H1 (cell line): ENCODE data around the gene PRR5. TPM values are rescaled to one million over a fixed set of nuclear protein-coding genes. Genes with fewer than 3 reads are reported as not detected.
A peak's percentile ranks its signal among the peaks of the same experiment; 100 is the strongest.

ENCODE experiments used
- CTCF ChIA-PET: fragments of 300-600 bp; sonication (Branson Sonifier 250); formaldehyde crosslinking; loops from one replicate; lab custom pipeline; 2021; ENCODE audit not compliant: partially characterized antibody; lab: Charles Lee
- POLR2A ChIA-PET: fragments of 300-600 bp; sonication (Branson Sonifier 250); formaldehyde crosslinking; loops from one replicate; lab custom pipeline; 2021; ENCODE audit warnings: inconsistent platforms; ENCODE audit not compliant: partially characterized antibody; lab: Charles Lee
- DNase-seq, 2 experiments: peaks; one replicate each; pipeline versions ENCODE4 v3.0.0 to v3.0.0-alpha.2; 2010 to 2022; ENCODE audit warnings: low spot score in 2 of 2, low read depth in 1 of 2, mixed read lengths in 1 of 2
- FAIRE-seq: peaks from 2 replicates; lab custom pipeline; 2011; peaks lifted over from hg19 to GRCh38; lab: Jason Lieb, UNC
- H2AFZ ChIP-seq: 2 replicates; pipeline ENCODE4 v1.8.1; 2012; ENCODE audit warnings: low read length, inconsistent platforms
- H2AK5ac ChIP-seq: 2 replicates; pipeline ENCODE4 v1.6.1; 2013; ENCODE audit warnings: low read depth, low read length
- H2BK120ac ChIP-seq: replicated peaks from 2 replicates; pipeline ENCODE3; 2013; ENCODE audit warnings: low read depth, low read length, inconsistent platforms
- H2BK12ac ChIP-seq: 2 replicates; pipeline ENCODE4 v1.6.1; 2013; ENCODE audit warnings: low read depth, low read length
- H2BK15ac ChIP-seq: 2 replicates; pipeline ENCODE4 v1.6.1; 2013; ENCODE audit warnings: low read length
- H2BK20ac ChIP-seq: 2 replicates; pipeline ENCODE4 v1.6.1; 2013; ENCODE audit warnings: low read length
- H2BK5ac ChIP-seq: 2 replicates; pipeline ENCODE4 v1.6.1; 2013; ENCODE audit warnings: low read depth, low read length
- H3K14ac ChIP-seq: 2 replicates; pipeline ENCODE4 v1.6.1; 2013; ENCODE audit warnings: inconsistent platforms; ENCODE audit not compliant: insufficient read length
- H3K18ac ChIP-seq: 2 replicates; pipeline ENCODE4 v1.6.1; 2013; ENCODE audit warnings: low read length; ENCODE audit errors: extremely low read depth
- H3K23ac ChIP-seq: 2 replicates; pipeline ENCODE4 v1.6.1; 2013; ENCODE audit warnings: inconsistent platforms; ENCODE audit not compliant: insufficient read length
- H3K23me2 ChIP-seq: 2 replicates; pipeline ENCODE4 v1.6.1; 2013; ENCODE audit warnings: low read depth, low read length
- H3K27ac ChIP-seq: 2 replicates; pipeline ENCODE4 v1.6.1; 2011; ENCODE audit warnings: low read depth, low read length, inconsistent platforms
- H3K27me3 ChIP-seq, 4 experiments: replicated peaks in 1 of 4; 1 replicate in 1 of 4; 2 replicates in 3 of 4; pipeline versions ENCODE4 v1.6.1 to v1.8.1; 2011 to 2013; ENCODE audit warnings: low read length in 3 of 4, mild to moderate bottlenecking in 3 of 4, inconsistent platforms in 2 of 4, mixed read lengths in 2 of 4, moderate library complexity in 1 of 4; ENCODE audit not compliant: control insufficient read depth in 3 of 4, insufficient read depth in 3 of 4; ENCODE audit errors: extremely low read depth in 1 of 4
- H3K36me3 ChIP-seq, 4 experiments: 2 replicates each; pipeline versions ENCODE4 v1.6.1 to v1.8.1; 2011 to 2013; ENCODE audit warnings: mild to moderate bottlenecking in 4 of 4, low read length in 3 of 4, moderate library complexity in 2 of 4, control low read depth in 1 of 4, inconsistent platforms in 1 of 4; ENCODE audit not compliant: insufficient read depth in 4 of 4, control insufficient read depth in 2 of 4
- H3K4ac ChIP-seq: replicated peaks from 2 replicates; pipeline ENCODE3; 2013; ENCODE audit warnings: low read length, low read depth, mixed read lengths, inconsistent platforms; ENCODE audit not compliant: insufficient read length
- H3K4me1 ChIP-seq, 4 experiments: replicated peaks in 1 of 4; 1 replicate in 1 of 4; 2 replicates in 3 of 4; pipeline versions ENCODE4 v1.6.1 to v1.8.1; 2011 to 2013; ENCODE audit warnings: low read length in 3 of 4, inconsistent platforms in 2 of 4, mixed read lengths in 1 of 4; ENCODE audit not compliant: insufficient read depth in 4 of 4, control insufficient read depth in 3 of 4
- H3K4me2 ChIP-seq, 2 experiments: 2 replicates each; pipeline versions ENCODE4 v1.6.1 to v1.8.1; 2011 to 2013; ENCODE audit warnings: low read depth in 2 of 2, low read length in 2 of 2, control low read depth in 1 of 2, inconsistent platforms in 1 of 2, mild to moderate bottlenecking in 1 of 2; ENCODE audit not compliant: insufficient read depth in 1 of 2
- H3K4me3 ChIP-seq, 4 experiments: fragments of 200-600, 300-600 bp in 1 of 4; sonication (generic), shearing (Covaris generic), sonication (Bioruptor Twin) in 1 of 4; 2 replicates each; pipeline versions ENCODE4 v1.5.1 to v1.8.1; 2011 to 2016; ENCODE audit warnings: low read length in 4 of 4, low read depth in 3 of 4, control low read depth in 2 of 4, inconsistent platforms in 2 of 4, mild to moderate bottlenecking in 2 of 4, mixed read lengths in 1 of 4, moderate library complexity in 1 of 4; ENCODE audit not compliant: insufficient read depth in 2 of 4; ENCODE audit errors: extremely low read depth in 1 of 4
- H3K56ac ChIP-seq: replicated peaks from 2 replicates; pipeline ENCODE3; 2013; ENCODE audit warnings: low read depth, mild to moderate bottlenecking, mixed read lengths, low read length, inconsistent platforms; ENCODE audit not compliant: insufficient read length
- H3K79me1 ChIP-seq: 2 replicates; pipeline ENCODE4 v1.6.1; 2013; ENCODE audit warnings: low read depth, low read length, control low read depth
- H3K79me2 ChIP-seq, 2 experiments: 2 replicates each; pipeline versions ENCODE4 v1.6.1 to v1.8.1; 2012 to 2013; ENCODE audit warnings: low read length in 2 of 2, mild to moderate bottlenecking in 2 of 2, inconsistent platforms in 1 of 2; ENCODE audit not compliant: insufficient read depth in 2 of 2, control insufficient read depth in 1 of 2
- H3K9ac ChIP-seq, 4 experiments: replicated peaks in 1 of 4; 1 replicate in 1 of 4; 2 replicates in 3 of 4; pipeline versions ENCODE4 v1.6.1 to v1.8.1; 2011 to 2013; ENCODE audit warnings: low read depth in 3 of 4, low read length in 3 of 4, control low read depth in 2 of 4, mild to moderate bottlenecking in 2 of 4, moderate library complexity in 2 of 4, inconsistent platforms in 1 of 4; ENCODE audit errors: extremely low read depth in 1 of 4
- H3K9me3 ChIP-seq, 2 experiments: 2 replicates each; pipeline versions ENCODE4 v1.6.1 to v1.8.1; 2012 to 2013; ENCODE audit warnings: mild to moderate bottlenecking in 2 of 2, moderate library complexity in 2 of 2, control low read depth in 1 of 2, inconsistent platforms in 1 of 2, low read depth in 1 of 2, low read length in 1 of 2, mixed read lengths in 1 of 2; ENCODE audit not compliant: insufficient read depth in 2 of 2
- H4K20me1 ChIP-seq, 2 experiments: replicated peaks in 1 of 2; 2 replicates each; pipeline versions ENCODE3 to v1.8.1; 2011 to 2013; ENCODE audit warnings: inconsistent platforms in 2 of 2, low read length in 2 of 2, mild to moderate bottlenecking in 1 of 2; ENCODE audit not compliant: insufficient read depth in 2 of 2, control insufficient read depth in 1 of 2
- H4K5ac ChIP-seq: 2 replicates; pipeline ENCODE4 v1.6.1; 2013; ENCODE audit warnings: low read length, low read depth, mixed read lengths, inconsistent platforms; ENCODE audit not compliant: insufficient read length
- H4K8ac ChIP-seq: 2 replicates; pipeline ENCODE4 v1.8.0; 2013; ENCODE audit warnings: mild to moderate bottlenecking, moderate library complexity, low read length, inconsistent platforms; ENCODE audit not compliant: insufficient read depth; ENCODE audit errors: extremely low read depth
- H4K91ac ChIP-seq: replicated peaks from 2 replicates; pipeline ENCODE3; 2013; ENCODE audit warnings: low read length, mixed read lengths, inconsistent platforms; ENCODE audit not compliant: insufficient read length
- BACH1 ChIP-seq: IDR thresholded peaks from 2 replicates; pipeline ENCODE4 v1.6.1; 2012; ENCODE audit warnings: low read length, improper control_type of control experiment
- EP300 ChIP-seq, 2 experiments: IDR thresholded peaks; 1 replicate in 1 of 2; 2 replicates in 1 of 2; pipeline ENCODE4 v1.6.1; 2011 to 2012; ENCODE audit warnings: low read depth in 2 of 2, low read length in 2 of 2, mild to moderate bottlenecking in 2 of 2, borderline replicate concordance in 1 of 2, inconsistent platforms in 1 of 2, moderate library complexity in 1 of 2
- GTF2F1 ChIP-seq: IDR thresholded peaks from 2 replicates; pipeline ENCODE4 v1.6.1; 2012; ENCODE audit warnings: low read depth, low read length, improper control_type of control experiment, borderline replicate concordance
- KDM4A ChIP-seq: IDR thresholded peaks from one replicate; pipeline ENCODE4 v1.7.1; 2012; ENCODE audit warnings: low read depth, mild to moderate bottlenecking, moderate library complexity, low read length, inconsistent platforms; ENCODE audit not compliant: severe bottlenecking
- NANOG ChIP-seq: IDR thresholded peaks from 2 replicates; pipeline ENCODE4 v1.6.1; 2011; ENCODE audit warnings: low read length, low read depth, mild to moderate bottlenecking, inconsistent platforms; ENCODE audit not compliant: insufficient read depth, poor library complexity, severe bottlenecking
- RNF2 ChIP-seq: fragments of 200-900, 300-1000 bp; sonication (generic); IDR thresholded peaks from 2 replicates; pipeline ENCODE4 v1.7.1; 2016; ENCODE audit warnings: borderline replicate concordance, low read depth, mild to moderate bottlenecking, antibody characterized with exemption, low read length; ENCODE audit not compliant: poor library complexity, severe bottlenecking; ENCODE audit errors: missing control alignments
- SAP30 ChIP-seq: fragments of 300-600 bp; sonication (generic); IDR thresholded peaks from 2 replicates; pipeline ENCODE4 v1.7.1; 2012; ENCODE audit warnings: low read length, moderate library complexity, mild to moderate bottlenecking, inconsistent platforms; ENCODE audit not compliant: insufficient read depth, insufficient replicate concordance
- SRF ChIP-seq: IDR thresholded peaks from 2 replicates; pipeline ENCODE4 v1.6.1; 2011; ENCODE audit warnings: mild to moderate bottlenecking, low read depth, low read length, moderate library complexity
- WGBS, 2 experiments: shearing (Covaris generic) in 1 of 2; methylation state at CpG; one replicate each; pipeline versions ENCODE4 v1.1.6 to v1.1.7; 2013 to 2015; ENCODE audit warnings: low lambda C conversion rate in 2 of 2, mixed read lengths in 2 of 2, inconsistent platforms in 1 of 2, low coverage in 1 of 2, missing lambda C conversion rate in 1 of 2; ENCODE audit not compliant: insufficient replicate concordance in 2 of 2, insufficient coverage in 1 of 2, insufficient read length in 1 of 2; ENCODE audit errors: extremely low coverage in 1 of 2, missing lambda C conversion rate in 1 of 2; 5-methylcytosine and 5-hydroxymethylcytosine counted together
- polyA plus RNA-seq, 7 experiments: library from polyadenylated mRNA; depleted of rRNA in 3 of 7; stranded (reverse) in 5 of 7; unstranded in 2 of 7; fragments of >200 nt in 5 of 7; fragments of 200-250 nt in 2 of 7; gene quantifications; 1 replicate in 5 of 7; 2 replicates in 1 of 7; 4 replicates in 1 of 7; pipeline versions ENCODE4 v1.2.1 to v1.2.3, GENCODE V29; 2011 to 2013; ENCODE audit warnings: missing spikeins in 2 of 7, mixed read lengths in 2 of 7
- total RNA-seq: library from RNA; stranded (reverse); fragmentation: NEBNext Ultra II Directional; extraction: Animal tissue kit (Norgen Biotek cat#: 25700); gene quantifications from 2 replicates; pipeline ENCODE4 v1.2.1, GENCODE V29; 2021
- TF ChIP-seq, protein P1 (sequence below): IDR thresholded peaks from 2 replicates; pipeline ENCODE4 v1.6.1; 2012; ENCODE audit warnings: low read length, inconsistent platforms

PRR5 gene
- total and polyA plus RNA-seq, 2 of the 8 experiments (the other 6 are each of a cell fraction or from before 2014, with no cell fraction given): 16.5 to 25.7 TPM

DNA sequence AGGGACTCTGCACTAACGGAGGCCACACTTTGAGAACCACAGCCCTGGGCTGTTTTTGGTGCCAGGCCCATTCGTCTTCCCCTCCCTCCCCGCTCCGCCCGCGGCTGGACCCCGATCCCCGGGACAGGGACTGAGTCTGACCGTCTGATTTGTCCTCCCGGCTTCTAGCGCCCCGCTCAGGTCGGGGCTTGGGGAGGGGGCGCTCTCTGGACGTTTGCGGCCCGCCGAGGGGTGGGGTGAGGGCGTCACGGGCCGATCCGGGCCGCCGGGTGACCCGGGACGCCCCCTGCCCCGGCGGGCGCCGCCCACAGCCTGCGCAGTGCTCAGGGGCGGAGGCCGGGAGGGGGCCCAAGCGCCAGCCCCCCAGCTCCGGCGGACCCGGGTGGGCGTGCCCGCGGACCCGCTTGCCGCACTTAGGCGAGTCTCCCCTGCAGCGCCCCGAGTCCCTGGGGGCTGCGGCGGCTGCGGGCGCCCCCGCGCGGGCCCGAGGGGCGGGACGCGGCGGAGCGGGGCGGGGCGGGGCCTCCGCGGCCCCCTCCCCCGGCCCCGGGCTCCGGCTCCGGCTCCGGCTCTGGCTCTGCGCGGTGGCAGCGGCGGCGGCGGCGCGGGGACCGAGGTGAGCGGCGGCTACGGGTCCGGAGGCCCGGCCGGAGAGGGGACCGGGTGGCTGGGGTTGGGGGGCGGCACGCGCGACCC lies 33.7 kb upstream of the PRR5 start:
- peak overlapping the region; percentile 68 to 69 for H3K4me2 ChIP-seq
- peaks cover 0 to 16% (median 10%) of the 10 kb centered on the region in 4 experiments; a peak in 6 of 7 replicates for H3K27me3 ChIP-seq
- no peak for FAIRE-seq
- H4K8ac ChIP-seq: no peak overlapping the region
- peak overlapping the region; percentile 38 to 64 (median 48) for H3K4me3 ChIP-seq
- H4K5ac ChIP-seq: no peak overlapping the region
- no peaks in the 10 kb centered on the region for H3K9me3 ChIP-seq
- CTCF ChIA-PET: interaction anchor here (0.6 to 2.1 kb wide), 2 partner anchors 16 to 123 kb away, joined by 3 to 10 read pairs; no protein-coding TSS in a partner anchor
- H2AFZ ChIP-seq: no peak overlapping the region
- no peak overlapping the region for H3K18ac ChIP-seq
- no peak overlapping the region for H4K91ac ChIP-seq
- no peaks in the 10 kb centered on the region for H3K36me3 ChIP-seq
- no peaks in the 10 kb centered on the region for H3K79me1 ChIP-seq
- no peaks in the 10 kb centered on the region for H3K79me2 ChIP-seq
- H2BK120ac ChIP-seq: no peak overlapping the region
- H2BK5ac ChIP-seq: no peak overlapping the region
- DNase-seq: peak in 1 of 2 experiments; percentile 80
- H3K23ac ChIP-seq: no peak overlapping the region
- no peak overlapping the region for H3K14ac ChIP-seq
- H3K23me2 ChIP-seq: peaks cover 5% of the 10 kb centered on the region; the same call in 1 of the 2 replicates
- WGBS, 2 experiments: 3% methylated on average over 13 of the region's 87 CpGs; no CpG with 5 or more reads in 1 of the 2 experiments
- no peak overlapping the region for H3K56ac ChIP-seq
- no peak overlapping the region for H2AK5ac ChIP-seq
- H2BK20ac ChIP-seq: no peak overlapping the region
- H3K4ac ChIP-seq: no peak overlapping the region
- H3K4me1 ChIP-seq: peaks cover 0 to 5% (median 1%) of the 10 kb centered on the region in 4 experiments; a peak in 4 of 7 replicates
- H3K27ac ChIP-seq: no peak overlapping the region
- peaks cover 0 to 4% of the 10 kb centered on the region in 2 experiments for H4K20me1 ChIP-seq
- H2BK12ac ChIP-seq: no peak overlapping the region
- H3K9ac ChIP-seq: no peak overlapping the region; a peak in 1 of 7 replicates
- POLR2A ChIA-PET: no interaction called here
- no peak overlapping the region for H2BK15ac ChIP-seq
- 0 out of 3 replicates have a peak, but pooled peaks of 1 of the 2 experiments have one; percentile 11 for TF ChIP-seq EP300 (IDR thresholded peaks at IDR 0.05; ENCODE audit: borderline replicate concordance in 1 of 2, low read depth in 2 of 2, low read length in 2 of 2)
- TF ChIP-seq NANOG: no peak
- no peak for TF ChIP-seq BACH1
- TF ChIP-seq GTF2F1: no peak
- TF ChIP-seq SRF: no peak
- no peak for TF ChIP-seq SAP30
- TF ChIP-seq, protein P1, sequence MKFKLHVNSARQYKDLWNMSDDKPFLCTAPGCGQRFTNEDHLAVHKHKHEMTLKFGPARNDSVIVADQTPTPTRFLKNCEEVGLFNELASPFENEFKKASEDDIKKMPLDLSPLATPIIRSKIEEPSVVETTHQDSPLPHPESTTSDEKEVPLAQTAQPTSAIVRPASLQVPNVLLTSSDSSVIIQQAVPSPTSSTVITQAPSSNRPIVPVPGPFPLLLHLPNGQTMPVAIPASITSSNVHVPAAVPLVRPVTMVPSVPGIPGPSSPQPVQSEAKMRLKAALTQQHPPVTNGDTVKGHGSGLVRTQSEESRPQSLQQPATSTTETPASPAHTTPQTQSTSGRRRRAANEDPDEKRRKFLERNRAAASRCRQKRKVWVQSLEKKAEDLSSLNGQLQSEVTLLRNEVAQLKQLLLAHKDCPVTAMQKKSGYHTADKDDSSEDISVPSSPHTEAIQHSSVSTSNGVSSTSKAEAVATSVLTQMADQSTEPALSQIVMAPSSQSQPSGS: no peak
- TF ChIP-seq RNF2: no peak
- TF ChIP-seq KDM4A: peak; percentile 65
